HG03575 (cell line): ENCODE data around the gene GRHPR.

ENCODE experiments used
- ATAC-seq: cut with Tn5 transposase; IDR thresholded peaks from one replicate; pipeline ENCODE4 v1.9.1; 2021; ENCODE audit not compliant: unreplicated experiment, insufficient number of reproducible peaks, low FRiP score; ENCODE audit errors: extremely low read depth

The GRHPR gene

GRCh38 chr9:37422289-37423104 is at the start of gene GRHPR:
TSS of gene GRHPR (plus strand) at chr9:37422696. CDS start at chr9:37422751, 55 bp downstream.
- ATAC-seq: peak; percentile 81

- no peak for ATAC-seq
These were observed 49.7 kb upstream of the GRHPR start for GRCh38 chr9:37372839-37373238.

DNA sequence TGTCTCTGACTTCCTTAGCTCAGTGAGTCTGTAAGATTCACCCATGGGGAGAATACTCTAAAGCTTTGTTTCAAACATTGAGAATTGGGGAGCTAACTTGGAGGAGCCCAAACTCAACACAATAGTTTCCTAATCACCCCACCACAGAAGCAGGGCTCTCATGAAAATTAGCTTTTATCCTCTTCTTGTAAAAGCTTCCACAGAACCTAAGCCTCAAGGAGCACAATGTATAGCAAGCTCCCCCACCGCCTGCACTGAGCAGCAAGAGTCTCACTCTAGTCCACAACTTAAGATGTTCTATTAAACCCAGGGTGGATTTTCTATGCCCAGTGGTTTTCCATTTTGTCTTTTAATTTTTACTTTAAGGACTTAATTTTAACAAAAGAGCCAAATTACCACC is 48.9 kb upstream of the GRHPR start:
- ATAC-seq: no peak

DNA sequence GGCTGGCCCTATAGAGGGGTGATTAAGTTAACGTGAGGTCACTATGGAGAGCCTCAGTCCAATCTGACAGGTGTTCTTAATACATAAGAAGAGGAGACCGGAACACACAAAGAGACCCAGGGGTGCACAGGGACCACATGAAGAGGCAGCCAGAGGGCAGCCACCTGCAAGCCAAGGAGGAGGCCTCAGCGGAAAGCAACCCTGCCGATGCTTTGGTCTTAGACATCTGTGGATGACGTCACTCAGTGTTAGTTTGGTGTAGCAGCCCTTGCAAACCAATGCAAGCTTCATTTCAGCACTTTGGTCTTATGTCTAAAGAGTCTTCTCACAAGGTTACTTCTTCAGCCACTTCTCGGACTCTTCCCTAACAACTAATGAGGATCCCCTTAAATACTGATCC is 47.6 kb upstream of the GRHPR start:
- peak; percentile 21 for ATAC-seq

DNA sequence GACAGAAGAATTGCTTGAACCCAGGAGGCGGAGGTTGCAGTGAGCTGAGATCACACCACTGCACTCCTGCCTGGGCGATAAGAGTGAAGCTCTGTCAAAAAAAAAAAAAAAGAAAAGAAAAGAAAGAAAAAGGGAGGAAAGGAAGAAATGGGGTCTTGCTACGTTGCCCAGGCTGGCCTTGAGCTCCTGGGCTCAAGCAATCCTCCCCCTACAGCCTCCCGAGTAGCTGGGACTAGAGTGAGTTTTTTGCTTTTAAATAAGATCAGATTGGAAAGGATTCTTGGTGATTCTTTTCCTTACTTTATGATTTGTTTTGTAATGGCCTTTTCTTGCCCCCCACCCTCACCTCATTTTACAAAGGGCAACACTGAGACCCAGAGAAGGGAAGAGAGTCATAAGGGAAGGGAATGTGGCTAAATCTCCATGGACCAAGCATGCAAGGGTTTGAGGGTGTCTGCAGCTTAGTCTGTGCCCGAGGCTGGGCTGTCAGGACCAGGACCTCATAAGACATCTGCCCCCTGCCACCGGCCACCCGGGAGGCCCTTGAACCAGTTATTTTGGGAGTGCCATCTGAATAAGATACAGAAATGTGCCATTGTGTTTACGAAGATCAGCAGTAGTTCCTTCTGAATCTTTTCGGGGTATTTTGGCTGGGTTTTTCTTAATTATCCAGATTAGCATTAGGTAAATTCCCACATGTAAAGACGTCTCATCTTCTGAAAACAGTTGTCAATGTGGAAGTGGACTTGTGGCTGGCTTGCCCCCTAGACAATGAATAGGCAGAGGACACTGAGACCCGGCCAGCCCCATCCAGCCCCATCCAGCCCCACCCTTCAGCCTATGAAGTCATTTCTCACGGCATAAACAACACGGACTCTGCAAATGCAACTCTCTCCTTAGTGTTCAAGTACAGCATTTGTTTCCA is 44.5 kb upstream of the GRHPR start:
- no peak for ATAC-seq

DNA sequence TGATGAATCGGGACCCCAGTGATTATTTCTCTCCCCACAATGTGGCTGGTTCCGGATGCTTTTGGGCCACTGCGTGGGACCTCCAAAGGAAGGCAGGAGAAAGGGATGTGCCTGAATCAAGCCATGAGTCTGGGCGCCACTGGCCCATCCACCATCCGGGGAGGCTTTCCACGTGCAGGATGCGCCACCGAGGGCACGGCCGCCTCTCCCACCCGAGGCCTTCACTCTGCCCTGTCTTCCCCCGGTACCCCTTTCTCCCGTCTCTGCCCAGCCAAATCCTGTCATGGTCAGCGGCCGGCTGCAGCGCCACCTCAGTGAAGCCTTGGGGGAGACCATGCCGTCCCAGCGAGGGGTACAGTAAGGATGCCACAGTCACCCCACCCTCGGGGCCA is 43.9 kb upstream of the GRHPR start:
- ATAC-seq: no peak

GRCh38 chr9:37379835-37380234 is 42.7 kb upstream of the GRHPR start:
- no peak for ATAC-seq

- no peak for ATAC-seq
These were observed 41.9 kb upstream of the GRHPR start for GRCh38 chr9:37380570-37380969.

- no peak for ATAC-seq
These were observed 41.3 kb upstream of the GRHPR start for GRCh38 chr9:37381094-37381741.

- no peak for ATAC-seq
These were observed 40.1 kb upstream of the GRHPR start for GRCh38 chr9:37382161-37382981.

GRCh38 chr9:37382982-37383357 is 39.5 kb upstream of the GRHPR start:
- ATAC-seq: no peak

DNA sequence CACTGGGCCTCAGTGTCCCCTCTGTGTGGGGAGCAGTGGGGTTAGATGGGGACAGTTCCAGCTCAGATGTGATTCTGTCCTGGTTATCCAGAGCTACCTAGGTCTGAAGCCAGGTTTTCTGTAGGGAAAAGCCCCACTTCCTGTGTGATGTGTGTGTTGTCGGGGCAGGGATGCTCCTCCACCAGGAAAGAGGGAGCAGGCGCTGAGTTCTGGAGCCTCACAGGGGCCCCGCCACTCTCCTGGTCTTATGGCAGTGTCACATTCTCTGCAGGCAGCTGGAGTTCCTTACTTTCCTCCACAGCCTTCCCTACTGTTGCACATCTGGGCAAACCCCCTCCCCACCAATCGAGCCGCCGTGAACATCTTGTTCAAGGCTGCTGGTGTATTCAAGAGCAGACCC is 39.1 kb upstream of the GRHPR start:
- ATAC-seq: no peak

- no peak for ATAC-seq
These were observed 38.4 kb upstream of the GRHPR start for GRCh38 chr9:37383876-37384746.

- ATAC-seq: no peak
These were observed 37.2 kb upstream of the GRHPR start for GRCh38 chr9:37385286-37385685.

DNA sequence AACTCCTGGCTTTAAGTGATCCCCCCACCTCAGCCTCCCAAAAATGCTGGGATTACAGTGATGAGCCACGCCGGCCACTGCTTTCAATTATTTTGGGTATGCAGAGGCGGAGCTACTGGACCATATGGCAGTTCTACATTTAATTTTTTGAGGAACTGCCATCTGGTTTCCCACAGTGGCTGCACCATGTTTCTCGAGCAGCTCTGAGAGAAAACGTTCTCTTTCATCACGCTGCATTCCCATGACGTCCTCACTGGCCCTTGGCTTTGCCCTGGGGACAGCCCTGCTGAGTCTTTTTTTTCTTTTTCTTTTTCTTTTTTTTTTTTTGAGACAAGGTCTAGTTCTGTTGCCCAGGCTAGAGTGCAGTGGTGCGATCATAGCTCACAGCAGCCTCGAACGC is 35.5 kb upstream of the GRHPR start:
- ATAC-seq: no peak

DNA sequence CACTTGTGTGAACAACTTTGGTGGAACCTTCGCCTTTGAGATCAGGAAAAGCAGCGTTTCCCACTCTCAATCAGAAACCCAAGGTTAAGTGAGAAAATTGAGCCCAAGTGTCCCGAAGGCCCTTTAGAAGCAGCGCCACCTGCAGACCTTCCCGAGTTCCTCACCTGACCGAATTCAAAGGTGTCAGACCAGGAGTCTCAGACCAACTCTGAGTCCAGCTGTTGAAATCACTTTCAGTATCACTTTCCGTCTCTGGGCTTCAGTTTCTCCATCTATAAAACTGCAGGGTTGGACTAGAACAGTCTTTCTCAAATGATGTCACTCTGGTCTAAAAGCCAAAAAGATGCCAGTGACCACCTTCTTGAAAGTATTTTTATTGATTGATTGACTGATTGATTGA is 31.7 kb upstream of the GRHPR start:
- ATAC-seq: peak; percentile 35

DNA sequence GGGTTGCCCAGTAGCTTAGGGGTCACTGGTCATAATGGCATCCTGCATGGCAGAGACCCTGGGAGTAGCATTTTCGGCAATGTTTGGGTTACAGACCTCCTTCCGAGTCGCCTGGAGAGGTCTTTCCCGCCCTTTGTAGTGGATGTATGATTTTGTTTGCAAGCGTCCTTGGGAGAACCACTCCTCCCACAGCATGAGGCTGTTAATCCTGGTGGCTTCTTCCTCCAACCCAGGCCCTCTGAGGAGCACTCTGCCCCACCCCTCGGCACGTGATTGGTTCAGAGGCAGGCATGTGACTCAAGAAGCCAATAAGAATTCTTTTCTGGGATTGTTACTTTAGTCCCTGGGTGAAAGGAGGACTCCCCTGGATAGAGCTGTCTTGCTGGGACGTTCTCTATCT is 30.2 kb upstream of the GRHPR start:
- no peak for ATAC-seq

GRCh38 chr9:37395229-37395628 is 27.3 kb upstream of the GRHPR start:
- no peak for ATAC-seq
